Adipose tissue (tissue), 3 donors: Measurements from ENCODE around the gene SPAG8. TPM values are rescaled to one million over a fixed set of nuclear protein-coding genes. Genes with fewer than 3 reads are reported as not detected.

Experiments used
- H3K27ac ChIP-seq: one replicate; pipeline ENCODE4 v1.5.1; 2013; ENCODE audit warnings: low read depth, low read length
- WGBS, 3 donors: extraction: QIAGEN DNeasy Blood & Tissue Kit; methylation state at CpG; one replicate each; pipeline ENCODE4 v1.1.7; 2013; 5-methylcytosine and 5-hydroxymethylcytosine counted together
- polyA plus RNA-seq, 3 donors: library from polyadenylated mRNA; stranded (reverse); fragments of 200-250 nt; gene quantifications; one replicate each; pipeline ENCODE4 v1.2.3, GENCODE V29; 2013
- donor health status: healthy with polysubstance abuse.
- donor health status: Bipolar disorder and iron deficiency.
- donor health status: healthy.

SPAG8 gene
- polyA plus RNA-seq, 3 donors = 0.78 to 0.90 (median 0.80) TPM

DNA sequence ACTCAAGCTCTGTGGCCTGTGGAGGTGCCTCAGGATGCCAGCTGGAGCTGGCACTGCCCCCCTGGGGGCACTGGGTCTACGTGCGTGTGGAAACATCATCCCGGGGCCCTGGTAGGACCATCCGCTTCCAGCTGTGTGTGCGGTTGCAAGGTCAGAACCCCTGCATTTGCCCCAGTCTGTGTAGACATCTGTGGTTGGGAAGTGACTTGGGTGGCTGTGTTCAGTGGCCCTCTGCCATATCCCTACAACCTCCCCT is 29.5 kb upstream of the SPAG8 start:
- H3K27ac ChIP-seq = no peak overlapping the region
- 70 to 94% (median 75%) methylated on average over 5 of the region's 5 CpGs for whole genome bisulfite sequencing, 3 donors

DNA sequence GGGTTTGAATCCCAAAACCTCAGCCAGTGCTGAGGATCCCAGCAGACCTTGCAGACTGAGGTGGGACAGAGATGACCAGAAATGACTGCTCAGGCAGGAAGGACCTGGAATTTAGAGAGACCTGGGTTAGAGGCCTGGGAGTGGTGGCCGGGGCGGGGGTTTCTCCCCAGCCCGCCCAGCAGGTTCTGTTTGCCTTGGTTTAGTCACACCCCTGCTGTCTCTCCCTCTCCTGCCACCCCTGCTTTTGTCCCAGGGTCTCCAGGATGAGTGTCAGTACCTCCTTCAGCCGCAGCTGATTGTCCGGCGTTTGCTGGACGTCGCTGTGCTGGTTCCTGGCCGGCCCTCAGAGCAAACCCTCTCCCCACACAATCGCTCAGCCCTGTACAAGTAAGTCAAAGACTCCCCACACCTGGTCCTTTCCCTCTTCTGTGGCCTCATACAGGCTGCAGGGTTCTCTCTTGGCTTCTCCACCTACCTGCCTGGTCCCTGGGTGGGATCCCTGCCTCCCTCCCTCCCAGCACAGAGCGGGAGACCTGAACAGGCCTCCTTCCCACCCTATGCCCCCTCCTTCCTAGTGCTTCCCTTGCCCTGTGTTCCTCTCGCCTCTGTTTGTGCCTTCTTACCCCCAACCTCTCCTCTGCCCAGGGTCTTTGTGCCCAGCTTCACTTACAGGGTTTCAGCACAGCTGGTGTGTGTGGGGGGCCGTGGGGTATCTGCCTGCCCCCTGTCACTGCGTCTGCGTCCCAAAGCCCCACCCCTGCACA is 29.0 kb upstream of the SPAG8 start:
- WGBS, 3 donors = 91 to 96% (median 93%) methylated on average over 14 to 15 of the region's 15 CpGs
- H3K27ac ChIP-seq = no peak overlapping the region

DNA sequence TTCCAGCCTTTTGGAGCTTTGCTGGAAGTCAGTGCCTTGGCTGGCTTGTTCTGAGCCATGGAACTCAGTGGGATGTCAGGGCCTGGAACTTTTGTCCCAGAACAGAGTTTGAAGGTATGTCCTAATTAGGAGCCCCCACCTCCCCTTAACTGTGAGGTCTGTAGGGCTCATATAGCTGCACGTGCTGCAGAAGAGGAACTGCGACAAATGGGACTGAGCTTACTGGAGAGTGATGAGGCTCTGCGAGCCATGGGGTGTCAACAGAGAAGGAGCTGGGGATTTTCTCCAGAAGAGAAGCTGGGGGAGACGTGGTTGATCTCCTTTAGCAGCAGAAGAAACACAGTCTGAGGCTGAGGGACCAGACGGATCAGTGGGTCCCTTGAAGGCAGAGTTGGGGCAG is 27.9 kb upstream of the SPAG8 start:
- H3K27ac ChIP-seq = no peak overlapping the region
- 88 to 93% (median 88%) methylated on average over 5 of the region's 5 CpGs for WGBS, 3 donors

DNA sequence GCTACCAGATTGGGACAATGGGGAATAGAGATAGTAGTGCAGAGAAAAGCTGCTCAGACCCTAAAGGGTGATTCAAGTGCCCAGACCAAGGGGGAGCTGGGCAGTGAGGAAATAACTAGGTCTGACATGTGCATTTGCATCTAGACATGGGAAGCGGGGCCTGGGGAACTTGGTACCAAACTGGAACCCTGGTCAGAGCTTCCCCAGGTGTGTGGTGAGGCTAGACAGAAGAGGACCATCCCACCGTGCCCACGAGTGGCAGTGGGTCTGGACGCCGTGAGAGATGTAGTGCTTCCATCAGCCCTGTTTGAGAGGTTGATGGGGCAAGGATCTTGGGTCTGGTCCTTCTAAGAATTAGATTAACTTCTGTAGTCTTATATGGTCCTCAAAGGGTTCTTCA is 24.5 kb upstream of the SPAG8 start:
- 97 to 99% (median 99%) methylated on average over 5 of the region's 5 CpGs for WGBS, 3 donors
- no peak overlapping the region for H3K27ac ChIP-seq

DNA sequence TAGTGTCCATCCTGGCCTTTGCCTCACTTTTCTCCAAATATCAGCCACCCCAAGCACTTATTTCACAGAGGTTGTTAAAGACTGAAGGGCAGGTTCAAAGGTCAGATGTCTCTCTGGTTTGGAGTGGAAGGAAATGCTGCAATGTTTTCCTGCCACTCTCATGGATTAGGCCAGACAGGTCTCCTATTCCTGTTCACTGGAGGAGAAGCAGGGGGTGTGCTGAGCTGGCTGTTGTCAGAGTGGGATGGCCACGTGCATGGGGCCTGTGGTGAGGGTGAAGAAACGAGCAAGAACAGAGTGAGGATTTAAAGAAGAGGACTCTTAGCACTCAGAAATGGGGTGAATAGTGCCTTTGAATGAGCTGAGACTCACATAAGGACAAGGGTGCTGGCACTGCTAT is 23.7 kb upstream of the SPAG8 start:
- H3K27ac ChIP-seq = no peak overlapping the region
- 52 to 74% (median 60%) methylated on average over 2 of the region's 2 CpGs for WGBS, 3 donors

DNA sequence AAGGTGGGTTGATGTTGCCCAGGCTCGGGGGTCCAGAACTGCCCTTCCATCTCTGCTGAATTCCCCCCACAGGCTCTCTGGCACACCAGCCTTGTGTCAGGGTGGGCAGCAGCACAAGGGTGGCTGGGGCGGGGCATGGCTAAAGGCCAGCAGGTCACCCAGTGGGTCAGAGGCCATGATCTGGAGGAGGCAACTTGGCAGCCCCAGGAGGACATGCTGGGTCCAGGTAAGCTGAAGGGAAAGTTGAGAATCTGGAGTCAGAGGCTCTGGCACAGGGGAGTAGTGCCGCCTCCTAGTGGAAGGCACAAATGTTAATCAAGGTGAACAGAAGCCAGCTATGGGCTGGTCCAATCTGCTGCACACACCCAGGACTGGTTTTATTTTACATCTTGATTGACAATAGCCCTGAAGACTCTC is 23.2 kb upstream of the SPAG8 start:
- WGBS, 3 donors = 77 to 93% (median 90%) methylated on average over 3 of the region's 3 CpGs
- H3K27ac ChIP-seq = no peak overlapping the region

DNA sequence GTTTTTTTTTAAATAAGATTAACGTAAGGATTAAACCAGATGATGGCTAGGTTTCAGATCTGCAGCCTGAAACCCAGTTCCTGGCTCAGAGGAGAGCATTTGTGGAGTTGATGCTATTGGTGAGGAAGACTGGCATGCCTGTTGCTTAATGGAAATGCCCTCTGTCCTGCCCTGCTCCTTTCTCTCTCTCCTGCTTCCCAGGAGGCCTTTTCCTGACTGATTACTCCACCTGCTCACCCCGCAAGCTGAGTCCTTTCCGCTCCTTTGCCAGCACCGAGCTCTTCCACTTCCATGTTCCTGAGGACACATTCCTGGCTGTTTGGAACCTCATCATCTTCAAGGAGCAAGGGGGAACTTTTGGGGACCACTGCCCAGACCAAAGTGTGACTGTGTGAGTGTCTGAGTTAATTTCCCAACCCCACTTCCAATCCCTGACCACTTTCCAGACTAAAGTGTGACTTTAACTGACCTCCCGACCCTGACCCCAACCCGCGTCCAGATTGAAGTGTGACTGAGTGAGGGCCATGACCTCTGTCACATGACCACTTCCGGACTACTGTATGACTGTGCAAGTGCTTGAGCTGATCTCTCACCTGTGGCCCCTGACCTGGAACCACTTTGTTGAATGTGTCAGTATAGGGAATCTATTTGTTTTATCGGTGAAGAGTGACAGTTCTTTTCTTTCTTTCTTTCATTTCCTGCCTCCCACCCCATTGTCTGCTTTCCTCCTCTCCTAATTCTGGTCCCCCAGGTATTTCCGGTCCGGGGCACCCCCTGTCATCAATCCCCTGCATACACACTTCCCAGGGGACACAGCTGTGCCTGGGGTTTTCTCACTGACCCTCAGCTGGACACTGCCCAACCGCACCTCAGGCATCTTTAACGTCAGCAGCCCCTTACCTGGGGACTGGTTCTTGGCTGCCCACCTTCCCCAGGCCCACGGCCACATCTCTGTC is 22.5 kb upstream of the SPAG8 start:
- H3K27ac ChIP-seq = no peak overlapping the region
- 77 to 81% (median 78%) methylated on average over 14 of the region's 14 CpGs for WGBS, 3 donors

DNA sequence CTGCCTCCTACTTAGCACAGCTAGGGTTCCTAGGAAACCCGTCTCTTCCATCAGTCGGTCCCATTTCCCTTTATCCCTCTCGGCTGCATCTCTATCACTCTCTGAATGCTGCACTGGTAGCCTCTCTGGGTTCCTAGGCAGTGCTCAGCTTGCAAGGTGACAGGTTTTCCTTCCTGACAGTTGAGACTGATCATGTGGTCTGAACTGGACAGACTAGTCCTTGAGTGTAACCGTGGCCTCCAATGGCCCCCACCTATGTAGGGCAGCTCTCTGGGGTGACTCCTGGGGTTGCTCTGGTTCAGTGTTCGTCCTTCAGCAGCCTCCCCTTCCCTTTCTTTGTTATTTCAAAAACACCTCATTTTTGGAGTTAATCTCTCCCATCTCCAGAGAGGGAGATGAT is 20.8 kb upstream of the SPAG8 start:
- 57 to 81% (median 77%) methylated on average over 5 of the region's 5 CpGs for WGBS, 3 donors
- no peak overlapping the region for H3K27ac ChIP-seq

DNA sequence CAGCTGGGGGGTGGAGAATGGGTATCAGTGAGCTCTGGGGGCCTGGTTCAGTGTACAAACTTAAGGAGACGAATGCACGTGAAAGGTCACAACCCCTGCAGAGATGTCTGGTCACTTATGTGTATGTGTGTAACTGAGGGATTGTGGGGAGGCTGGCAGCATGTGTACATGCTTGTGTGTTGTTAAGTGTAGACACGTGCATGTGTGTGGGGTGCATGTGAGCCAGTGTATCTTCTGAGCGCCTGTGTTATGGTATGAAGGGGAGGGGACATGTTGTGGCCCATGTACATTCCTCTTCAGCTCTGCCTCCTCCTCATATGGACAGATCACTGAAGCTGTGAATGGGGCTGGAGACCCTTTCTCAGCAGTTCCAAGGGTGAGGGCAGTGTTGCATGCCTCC is 19.0 kb upstream of the SPAG8 start:
- 83 to 85% (median 83%) methylated on average over 4 of the region's 4 CpGs for WGBS, 3 donors
- no peak overlapping the region for H3K27ac ChIP-seq

DNA sequence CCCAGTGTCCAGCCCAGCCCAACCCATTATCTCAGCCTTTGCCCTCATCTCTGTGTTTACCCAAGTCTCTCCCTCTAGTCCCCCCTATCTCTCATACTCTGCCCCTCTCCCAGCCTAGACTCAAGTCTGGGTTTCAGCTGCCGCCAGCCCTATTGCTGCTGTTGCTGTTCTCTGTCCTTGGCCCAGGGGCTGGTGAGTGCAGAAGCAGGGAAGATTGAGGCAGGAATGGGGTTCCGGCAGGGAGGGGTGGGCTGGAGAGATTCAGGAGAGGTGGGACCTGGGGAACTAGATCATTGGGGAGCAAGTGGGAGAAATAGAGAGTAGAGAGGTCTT is 17.7 kb upstream of the SPAG8 start:
- WGBS, 3 donors = 27 to 67% (median 51%) methylated on average over 2 of the region's 2 CpGs
- H3K27ac ChIP-seq = no peak overlapping the region

DNA sequence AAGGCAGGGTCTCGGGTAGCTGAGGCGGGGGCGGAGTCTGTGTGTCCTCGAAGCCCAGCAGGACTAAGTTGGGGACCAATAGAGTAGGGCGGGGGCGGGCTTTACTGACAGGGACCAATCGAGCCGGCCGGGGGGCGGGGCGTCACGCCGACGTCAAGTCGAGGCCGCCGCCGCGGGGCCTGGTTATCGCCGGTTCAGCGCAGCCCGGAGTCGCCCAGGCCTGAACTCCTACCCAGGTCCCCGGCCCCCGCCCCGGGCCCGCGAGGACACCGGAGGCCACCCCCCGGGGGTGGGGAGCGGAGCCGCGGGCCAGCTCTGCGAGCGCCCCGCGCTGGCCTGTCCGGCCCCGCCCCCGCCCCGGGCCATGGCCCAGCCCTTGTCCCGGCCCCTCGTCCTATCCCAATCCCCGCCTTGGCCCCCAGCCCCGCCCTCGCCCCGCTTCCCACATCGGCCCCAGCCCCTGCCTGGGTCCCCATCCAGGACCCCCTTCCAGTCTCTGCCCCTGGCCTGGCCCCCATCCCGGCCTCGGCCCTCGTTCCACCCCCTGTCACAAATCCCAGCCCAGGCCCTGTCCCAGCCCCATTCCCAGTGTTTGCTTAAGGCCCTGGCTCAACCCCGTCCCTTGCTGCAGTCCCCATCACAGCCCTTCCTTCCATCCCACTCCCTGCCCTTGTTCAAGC is 17.2 kb upstream of the SPAG8 start, which contains the start of gene TMEM8B:
Gene TMEM8B, plus strand, starts transcription at position 145 of the 680 bp plus-strand sequence. Its CDS starts 220 bp downstream, at position 365.
- no peak within 1 kb of the TSS for H3K27ac ChIP-seq
- 0 to 2% (median 1%) methylated on average over 20 to 53 of the region's 53 CpGs for WGBS, 3 donors

DNA sequence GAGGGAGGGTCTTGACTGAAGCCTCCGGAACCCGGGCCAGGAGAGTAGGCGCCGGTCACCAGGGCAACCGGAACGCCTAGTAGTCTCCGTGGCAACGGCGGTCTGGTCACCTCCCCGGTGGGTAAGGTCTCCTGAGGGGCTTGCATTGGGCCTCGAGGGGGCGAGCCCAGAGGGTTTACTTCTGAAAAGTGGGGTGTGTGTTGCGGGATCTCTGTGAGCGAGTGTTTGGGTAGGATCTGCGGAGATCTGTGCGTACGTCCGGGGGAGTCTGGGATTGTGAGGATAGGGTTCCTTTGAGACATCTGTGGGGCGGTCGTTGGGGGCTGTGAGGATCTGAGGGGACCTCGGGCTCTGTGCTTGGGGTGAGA is 16.6 kb upstream of the SPAG8 start, which contains the start of gene FAM221B:
Gene FAM221B, minus strand, starts transcription at position 17 of the 368 bp plus-strand sequence. CDS start 2,571 bp downstream, outside the sequence.
- H3K27ac ChIP-seq = no peak within 1 kb of the TSS
- WGBS, 3 donors = 1 to 2% (median 2%) methylated on average over 21 of the region's 21 CpGs

DNA sequence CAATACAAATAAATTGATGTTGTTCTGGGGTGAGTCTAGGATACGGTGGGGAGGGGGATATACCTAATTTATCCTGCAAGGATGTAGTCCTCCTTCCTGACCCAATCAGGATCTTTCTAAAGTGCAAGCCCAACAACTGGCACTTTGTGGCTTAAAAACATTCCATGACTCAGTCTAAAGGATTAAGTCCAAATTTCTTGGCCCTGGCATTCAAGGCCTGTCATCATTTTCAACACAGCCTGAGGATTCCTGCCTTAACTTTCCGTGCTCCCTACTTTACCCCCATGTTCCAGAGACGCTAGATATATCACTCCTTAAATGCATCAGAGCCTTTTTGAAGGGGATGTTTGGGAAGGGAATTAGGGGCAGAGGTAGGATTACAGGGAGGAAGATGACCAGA is 15.4 kb upstream of the SPAG8 start:
- no peak overlapping the region for H3K27ac ChIP-seq
- 86 to 88% (median 87%) methylated on average over 3 of the region's 3 CpGs for WGBS, 3 donors

DNA sequence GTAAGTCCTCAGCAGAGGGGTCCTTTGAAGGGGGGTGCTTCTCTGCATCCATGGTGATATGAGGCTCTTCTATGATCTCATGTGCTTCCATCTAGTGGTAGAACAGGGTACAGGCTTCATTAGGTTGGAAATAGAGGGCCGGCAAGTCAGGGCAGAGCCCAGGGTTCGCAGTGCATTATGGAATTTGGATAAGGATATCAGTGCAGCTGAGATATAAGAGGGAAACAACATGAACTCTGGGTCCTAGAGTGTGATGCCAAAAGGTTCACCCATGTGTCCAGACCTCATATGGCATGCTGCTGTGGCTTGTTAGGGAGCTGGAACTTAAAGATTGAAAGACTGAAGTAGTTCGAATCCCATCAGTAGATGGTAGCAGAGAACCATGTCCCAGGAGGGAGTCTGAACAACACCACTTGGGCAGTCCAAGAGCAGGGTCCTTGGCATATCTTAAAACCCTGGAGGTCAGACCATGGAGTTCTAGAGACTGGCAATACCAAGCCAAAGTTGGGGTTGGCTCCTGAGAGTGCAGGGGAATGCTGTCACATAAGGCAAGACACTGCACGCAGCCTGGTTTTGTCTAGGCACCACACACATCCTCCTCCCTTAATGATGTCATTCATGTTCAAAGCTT is 14.1 kb upstream of the SPAG8 start:
- 22 to 37% (median 26%) methylated on average over 4 of the region's 4 CpGs for WGBS, 3 donors
- no peak overlapping the region for H3K27ac ChIP-seq

DNA sequence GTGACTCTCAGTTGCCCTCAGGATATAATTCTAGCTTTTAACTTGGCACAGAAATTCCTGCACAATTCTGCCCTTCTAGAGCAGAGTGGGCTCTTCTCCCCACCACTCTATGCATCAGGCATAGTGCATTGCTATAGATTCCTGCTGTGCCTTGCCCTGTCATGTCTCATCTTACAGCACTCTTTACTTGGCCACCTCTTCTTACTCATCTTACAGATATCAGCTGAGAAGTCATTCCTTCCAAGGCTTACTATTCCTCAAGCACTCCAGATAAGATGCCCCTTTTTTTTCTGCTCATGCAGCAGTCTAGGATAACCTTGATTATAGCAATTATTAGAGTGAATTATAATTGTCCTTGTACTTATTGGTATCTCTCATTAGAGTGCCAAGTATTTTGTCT is 10.9 kb upstream of the SPAG8 start:
- H3K27ac ChIP-seq = no peak overlapping the region

DNA sequence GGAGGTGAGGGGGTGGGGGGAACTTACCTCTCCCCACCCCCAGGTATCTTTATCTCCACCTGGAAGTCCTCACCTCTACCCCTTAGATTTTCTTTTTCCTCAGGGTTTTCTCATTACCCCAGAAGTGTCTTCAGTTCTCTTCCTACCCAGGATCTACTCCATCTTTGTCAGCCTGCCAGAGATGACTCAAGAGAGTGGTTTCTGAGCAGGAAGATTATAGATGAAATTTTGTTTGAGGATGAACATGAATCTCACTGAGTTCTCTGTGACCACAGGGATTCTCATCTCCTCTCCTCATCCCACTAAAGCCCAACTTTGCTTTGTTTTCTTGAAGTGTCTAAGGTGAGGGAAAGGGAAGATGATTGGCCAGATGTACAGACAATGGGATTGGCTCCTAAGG is 8.0 kb upstream of the SPAG8 start:
- H3K27ac ChIP-seq = no peak overlapping the region

DNA sequence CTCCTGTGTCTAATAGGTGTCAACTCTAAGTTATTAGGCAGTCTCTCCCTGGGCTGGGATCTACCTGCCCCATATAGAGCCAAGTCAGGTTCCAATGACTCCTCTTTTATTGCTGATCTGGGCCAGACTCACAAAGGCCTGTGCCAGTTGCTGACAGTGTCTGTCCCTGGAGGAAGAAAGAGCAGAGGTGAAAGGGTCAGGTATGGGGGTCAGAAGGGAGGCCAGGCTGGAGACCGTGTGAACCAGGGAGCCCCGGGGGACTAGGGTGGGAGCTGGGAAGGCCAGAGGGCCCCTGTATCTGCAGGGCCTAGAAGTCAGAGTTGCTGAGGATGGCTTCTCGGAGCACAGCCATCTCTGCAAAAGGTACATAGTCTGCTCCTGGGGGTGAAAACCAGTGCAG is 6.3 kb upstream of the SPAG8 start:
- no peak overlapping the region for H3K27ac ChIP-seq
- WGBS, 3 donors = 80 to 92% (median 86%) methylated on average over 3 of the region's 3 CpGs

DNA sequence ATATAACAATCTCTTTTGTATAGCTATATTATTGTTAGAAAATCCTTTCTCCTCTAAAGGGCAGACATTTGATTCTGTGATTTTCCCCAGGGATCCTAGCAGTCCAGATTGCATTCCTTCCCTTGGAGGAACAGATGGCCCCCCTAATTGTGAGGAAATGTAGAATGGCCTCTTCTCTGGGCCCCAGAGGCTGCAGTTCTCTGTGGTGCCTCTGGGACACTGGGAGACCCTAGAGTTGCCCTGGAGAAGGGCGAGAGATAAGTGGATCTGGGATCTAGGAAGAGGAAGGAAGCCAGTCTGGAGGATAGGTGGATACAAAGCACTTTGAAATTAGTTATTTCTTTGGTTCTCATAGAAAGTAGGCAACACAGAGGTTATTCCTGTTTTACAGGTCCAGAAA is 4.6 kb upstream of the SPAG8 start:
- H3K27ac ChIP-seq = no peak overlapping the region
- 68 to 90% (median 86%) methylated on average over 1 of the region's 1 CpG for WGBS, 3 donors
